ENCODE results near the gene KIF7.

KIF7 gene

DNA sequence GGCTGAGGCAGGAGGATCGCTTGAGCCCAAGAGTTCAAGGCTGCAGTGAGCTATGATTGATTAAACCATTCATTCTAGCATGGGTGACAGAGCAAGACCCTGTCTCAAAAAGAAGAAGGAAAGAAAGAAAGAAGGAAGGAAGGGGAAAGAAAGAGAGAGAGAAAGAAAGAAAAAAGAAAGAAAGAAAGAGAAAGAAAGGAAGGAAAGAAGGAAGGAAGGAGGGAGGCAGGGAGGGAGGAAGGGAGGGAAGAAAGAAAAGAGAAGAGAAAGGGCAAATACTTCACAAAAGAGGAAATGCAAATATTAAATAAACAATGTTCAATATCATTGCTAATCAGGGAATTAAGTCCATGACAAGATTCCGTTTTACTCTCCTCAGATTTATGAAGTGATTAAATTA is 4.0 kb upstream of the KIF7 start:
- Histone ChIP-seq H3K27me3 (ENCODE audit: insufficient read depth, low read length) (no peaks in the 10 kb centered on the region), H4K20me1 (ENCODE audit: insufficient read depth, low read length) (no peaks in the 10 kb centered on the region), H3K4me1 (ENCODE audit: insufficient read depth, low read length, severe bottlenecking) (no peaks in the 10 kb centered on the region), H3K79me2 (ENCODE audit: insufficient read depth, low read length) (no peaks in the 10 kb centered on the region), H3K4me3 (ENCODE audit: low read depth, low read length, poor library complexity, severe bottlenecking) (no peak overlapping the region), H3K9ac (ENCODE audit: low read length) (no peak overlapping the region), H3K36me3 (ENCODE audit: insufficient read depth, low read length) (no peaks in the 10 kb centered on the region), H3K9me3 (ENCODE audit: low read length) (no peaks in the 10 kb centered on the region), H3K27ac (ENCODE audit: low read depth, low read length, poor library complexity, severe bottlenecking) (no peak overlapping the region), H3F3A (ENCODE audit: insufficient read depth, low read length) (no peaks in the 10 kb centered on the region), H3K4me2 (ENCODE audit: low read length) (no peak overlapping the region), H2AFZ (ENCODE audit: low read length) (no peak overlapping the region), H3K9me2 (ENCODE audit: low read depth, low read length) (no peaks in the 10 kb centered on the region)
- TF ChIP-seq, protein P1, sequence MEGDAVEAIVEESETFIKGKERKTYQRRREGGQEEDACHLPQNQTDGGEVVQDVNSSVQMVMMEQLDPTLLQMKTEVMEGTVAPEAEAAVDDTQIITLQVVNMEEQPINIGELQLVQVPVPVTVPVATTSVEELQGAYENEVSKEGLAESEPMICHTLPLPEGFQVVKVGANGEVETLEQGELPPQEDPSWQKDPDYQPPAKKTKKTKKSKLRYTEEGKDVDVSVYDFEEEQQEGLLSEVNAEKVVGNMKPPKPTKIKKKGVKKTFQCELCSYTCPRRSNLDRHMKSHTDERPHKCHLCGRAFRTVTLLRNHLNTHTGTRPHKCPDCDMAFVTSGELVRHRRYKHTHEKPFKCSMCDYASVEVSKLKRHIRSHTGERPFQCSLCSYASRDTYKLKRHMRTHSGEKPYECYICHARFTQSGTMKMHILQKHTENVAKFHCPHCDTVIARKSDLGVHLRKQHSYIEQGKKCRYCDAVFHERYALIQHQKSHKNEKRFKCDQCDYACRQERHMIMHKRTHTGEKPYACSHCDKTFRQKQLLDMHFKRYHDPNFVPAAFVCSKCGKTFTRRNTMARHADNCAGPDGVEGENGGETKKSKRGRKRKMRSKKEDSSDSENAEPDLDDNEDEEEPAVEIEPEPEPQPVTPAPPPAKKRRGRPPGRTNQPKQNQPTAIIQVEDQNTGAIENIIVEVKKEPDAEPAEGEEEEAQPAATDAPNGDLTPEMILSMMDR (IDR thresholded peaks at IDR 0.05; ENCODE audit: low read length) = no peak
- no peak for TF ChIP-seq EZH2 (IDR thresholded peaks at IDR 0.05; ENCODE audit: borderline replicate concordance, low read length)

DNA sequence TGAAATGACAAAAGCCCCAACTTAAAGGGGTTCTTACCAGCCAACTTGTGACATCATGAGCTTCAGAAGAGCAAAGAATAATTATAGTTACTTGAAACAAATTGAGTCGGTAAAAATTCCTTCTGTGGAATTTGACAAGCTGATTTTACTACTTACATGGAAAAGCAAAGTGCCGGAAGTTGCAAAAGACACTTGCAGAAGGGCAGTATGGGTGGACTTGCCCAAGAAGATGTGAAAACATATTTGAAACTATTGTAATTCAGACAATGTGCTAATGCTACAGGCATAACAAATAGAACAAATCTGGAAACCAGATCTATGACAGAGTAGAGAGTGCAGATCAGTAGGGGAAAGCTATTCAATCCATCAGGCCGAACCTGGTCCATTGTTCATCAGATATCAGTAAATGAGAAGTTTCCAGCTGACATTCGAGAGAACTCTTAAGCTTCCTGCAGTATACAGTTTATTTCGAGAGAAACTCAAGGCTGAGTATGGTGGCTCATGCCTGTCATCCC is 2.5 kb upstream of the KIF7 start:
- H3K9ac ChIP-seq (ENCODE audit: low read length) = no peak overlapping the region
- no peak overlapping the region for H2AFZ ChIP-seq (ENCODE audit: low read length)
- TF ChIP-seq, protein P1 (IDR thresholded peaks at IDR 0.05; ENCODE audit: low read length) = no peak
- no peak for TF ChIP-seq EZH2 (IDR thresholded peaks at IDR 0.05; ENCODE audit: borderline replicate concordance, low read length)
- no peak overlapping the region for H3K4me2 ChIP-seq (ENCODE audit: low read length)
- H3K4me1 ChIP-seq (ENCODE audit: insufficient read depth, low read length, severe bottlenecking) = no peaks in the 10 kb centered on the region
- H3K79me2 ChIP-seq (ENCODE audit: insufficient read depth, low read length) = no peaks in the 10 kb centered on the region
- H3K27me3 ChIP-seq (ENCODE audit: insufficient read depth, low read length) = no peaks in the 10 kb centered on the region
- H3K9me2 ChIP-seq (ENCODE audit: low read depth, low read length) = no peaks in the 10 kb centered on the region
- H4K20me1 ChIP-seq (ENCODE audit: insufficient read depth, low read length) = no peaks in the 10 kb centered on the region
- no peak overlapping the region for H3K4me3 ChIP-seq (ENCODE audit: low read depth, low read length, poor library complexity, severe bottlenecking)
- no peaks in the 10 kb centered on the region for H3F3A ChIP-seq (ENCODE audit: insufficient read depth, low read length)
- no peaks in the 10 kb centered on the region for H3K9me3 ChIP-seq (ENCODE audit: low read length)
- H3K27ac ChIP-seq (ENCODE audit: low read depth, low read length, poor library complexity, severe bottlenecking) = no peak overlapping the region
- H3K36me3 ChIP-seq (ENCODE audit: insufficient read depth, low read length) = no peaks in the 10 kb centered on the region

DNA sequence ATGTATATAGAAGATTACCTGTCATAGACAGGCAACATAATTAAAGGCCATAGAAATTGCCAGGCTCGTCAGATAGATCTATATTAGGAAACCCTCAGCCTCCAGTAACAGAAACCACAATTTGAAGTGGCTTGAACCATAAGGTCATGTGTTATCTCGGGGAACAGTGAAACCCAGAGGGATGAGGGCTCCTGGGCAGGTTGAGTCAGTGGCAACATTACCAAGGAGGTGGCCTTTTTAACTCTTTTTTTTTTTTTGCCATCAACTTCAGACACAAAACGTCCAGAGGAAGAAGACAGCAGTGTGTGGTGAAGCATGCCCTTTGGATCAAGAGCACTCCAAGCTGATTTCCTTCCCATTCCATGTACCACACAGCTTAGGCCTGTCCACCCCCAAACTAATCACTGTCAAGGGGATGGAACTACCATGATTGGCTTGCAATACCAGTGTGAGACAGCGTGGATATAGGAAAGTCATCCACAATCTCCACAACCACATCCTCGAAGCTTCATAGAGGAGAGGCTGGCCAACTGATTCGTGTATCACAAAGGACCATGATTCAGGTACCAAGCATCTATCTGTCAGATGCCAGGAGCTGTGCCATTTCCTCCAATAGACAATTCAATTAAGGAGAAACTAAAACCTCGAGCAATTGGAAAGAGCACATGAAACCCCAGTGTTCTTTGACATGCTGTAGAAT is 999 bp upstream of the KIF7 start:
- no peak overlapping the region for H2AFZ ChIP-seq (ENCODE audit: low read length)
- no peaks in the 10 kb centered on the region for H3F3A ChIP-seq (ENCODE audit: insufficient read depth, low read length)
- H3K4me1 ChIP-seq (ENCODE audit: insufficient read depth, low read length, severe bottlenecking) = no peaks in the 10 kb centered on the region
- no peaks in the 10 kb centered on the region for H3K79me2 ChIP-seq (ENCODE audit: insufficient read depth, low read length)
- H3K9ac ChIP-seq (ENCODE audit: low read length) = no peak overlapping the region
- no peak overlapping the region for H3K4me2 ChIP-seq (ENCODE audit: low read length)
- no peak overlapping the region for H3K27ac ChIP-seq (ENCODE audit: low read depth, low read length, poor library complexity, severe bottlenecking)
- TF ChIP-seq, protein P1 (IDR thresholded peaks at IDR 0.05; ENCODE audit: low read length) = no peak
- TF ChIP-seq EZH2 (IDR thresholded peaks at IDR 0.05; ENCODE audit: borderline replicate concordance, low read length) = no peak
- H4K20me1 ChIP-seq (ENCODE audit: insufficient read depth, low read length) = no peaks in the 10 kb centered on the region
- H3K9me2 ChIP-seq (ENCODE audit: low read depth, low read length) = no peaks in the 10 kb centered on the region
- no peaks in the 10 kb centered on the region for H3K27me3 ChIP-seq (ENCODE audit: insufficient read depth, low read length)
- no peak overlapping the region for H3K4me3 ChIP-seq (ENCODE audit: low read depth, low read length, poor library complexity, severe bottlenecking)
- H3K36me3 ChIP-seq (ENCODE audit: insufficient read depth, low read length) = no peaks in the 10 kb centered on the region
- no peaks in the 10 kb centered on the region for H3K9me3 ChIP-seq (ENCODE audit: low read length)

Measured in OCI-LY1 (cell line).